Natural killer cell treated with Interleukin-12 subunit alpha and Interleukin-12 subunit beta and Interleukin-15 and Interleukin-18, amount 100 ng/mL, for 72 hours (primary cell): ENCODE data around the gene PIR. TPM values are rescaled to one million over a fixed set of nuclear protein-coding genes. Genes with fewer than 3 reads are reported as not detected.

ENCODE experiments used
- ATAC-seq, 2 donors: fragments of 150-1000 bp; cut with Tn5 transposase in 1 of 2; sonication (Bioruptor Pico), chemical (Tn5 transposase) in 1 of 2; 2 replicates each; pipeline ENCODE4 v1.10.0; 2021
- DNase-seq: peaks from one replicate; pipeline ENCODE4 v3.0.0; 2022; ENCODE audit warnings: low spot score
- H3K27ac Mint-ChIP-seq, 2 donors: 1 replicate in 1 of 2; 2 replicates in 1 of 2; pipeline ENCODE4 v1.8.0; 2022; ENCODE audit warnings: mixed read lengths in 2 of 2, mild to moderate bottlenecking in 1 of 2, moderate library complexity in 1 of 2
- H3K27me3 Mint-ChIP-seq, 2 donors: 1 replicate in 1 of 2; 2 replicates in 1 of 2; pipeline ENCODE4 v1.8.0; 2022; ENCODE audit warnings: mixed read lengths in 2 of 2
- H3K36me3 Mint-ChIP-seq: one replicate; pipeline ENCODE4 v1.8.0; 2022; ENCODE audit warnings: mixed read lengths
- H3K4me1 Mint-ChIP-seq, 2 donors: 1 replicate in 1 of 2; 2 replicates in 1 of 2; pipeline ENCODE4 v1.8.0; 2022; ENCODE audit warnings: low read depth in 2 of 2, mixed read lengths in 2 of 2, mild to moderate bottlenecking in 1 of 2
- H3K4me3 Mint-ChIP-seq: one replicate; pipeline ENCODE4 v1.8.0; 2022; ENCODE audit warnings: mixed read lengths
- H3K9me3 Mint-ChIP-seq: 2 replicates; pipeline ENCODE4 v1.8.0; 2022; ENCODE audit warnings: mixed read lengths
- total RNA-seq, 2 donors: library from RNA; stranded (reverse); gene quantifications; one replicate each; pipeline ENCODE4 v1.2.3, GENCODE V29; 2022

PIR gene
- total RNA-seq, 2 donors from 2014 or later, result 4.9 to 5.4 TPM

DNA sequence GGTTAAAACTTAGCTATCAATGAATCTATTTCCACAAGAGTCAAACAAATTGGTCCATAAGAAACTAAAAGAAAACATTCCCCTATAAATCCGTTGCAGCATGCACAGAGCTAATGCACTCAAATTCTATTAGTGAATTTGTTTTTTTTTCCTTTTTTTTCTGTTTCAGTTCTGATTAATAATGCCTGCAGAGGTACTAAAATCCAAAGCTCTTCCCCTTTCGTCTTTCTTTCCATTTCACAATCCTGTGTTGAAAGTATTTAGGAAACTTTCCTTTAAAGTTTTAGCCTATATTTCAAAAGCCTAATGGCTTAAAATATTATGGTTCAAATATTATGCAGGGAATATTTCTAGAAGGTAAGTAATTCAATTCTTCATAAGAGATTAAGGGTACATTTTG is 63.1 kb downstream of the PIR start:
- Mint-ChIP-seq H3K36me3 (no peaks in the 10 kb centered on the region), H3K27me3 (peaks cover 36 to 42% of the 10 kb centered on the region in 2 donors), H3K27ac (no peak overlapping the region), H3K9me3 (peaks cover 3% of the 10 kb centered on the region), H3K4me3 (no peak overlapping the region), H3K4me1 (no peaks in the 10 kb centered on the region)
- DNase-seq (no peak), ATAC-seq (no peak)

DNA sequence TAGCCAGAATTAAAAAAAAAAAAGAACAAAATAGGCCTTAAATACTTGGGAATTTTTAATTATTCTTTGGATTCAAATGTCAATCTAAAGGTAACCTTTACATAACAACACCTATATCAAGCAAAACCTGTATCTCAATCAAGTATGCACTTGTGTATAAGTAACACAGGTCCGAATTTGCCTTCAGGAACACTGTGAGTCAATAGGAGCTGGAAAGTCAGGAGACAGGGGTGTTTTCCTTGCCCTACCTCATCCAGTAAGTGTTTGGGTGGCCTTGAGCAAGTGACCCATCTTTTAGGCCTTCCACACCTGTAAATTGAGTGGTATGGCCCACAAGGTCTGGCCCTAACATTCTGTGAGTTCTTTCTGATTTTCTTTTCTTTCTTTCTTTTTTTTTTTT is 68.1 kb downstream of the PIR start:
- Mint-ChIP-seq H3K9me3 (no peaks in the 10 kb centered on the region), H3K27me3 (peaks cover 8 to 21% of the 10 kb centered on the region in 2 donors), H3K4me1 (no peaks in the 10 kb centered on the region), H3K36me3 (no peaks in the 10 kb centered on the region), H3K27ac (no peak overlapping the region), H3K4me3 (no peak overlapping the region)
- no peak for DNase-seq
- no peak for ATAC-seq

GRCh38 chrX:15418707-15419181 is 74.4 kb downstream of the PIR start:
- Mint-ChIP-seq H3K27me3 (peaks cover 0 to 15% of the 10 kb centered on the region in 2 donors), H3K9me3 (no peaks in the 10 kb centered on the region), H3K4me1 (no peaks in the 10 kb centered on the region), H3K27ac (no peak overlapping the region), H3K36me3 (no peaks in the 10 kb centered on the region), H3K4me3 (no peak overlapping the region)
- ATAC-seq (no peak), DNase-seq (no peak)

GRCh38 chrX:15418041-15418706 is 75.0 kb downstream of the PIR start:
- H3K27ac Mint-ChIP-seq, result no peak overlapping the region
- no peaks in the 10 kb centered on the region for H3K9me3 Mint-ChIP-seq
- H3K27me3 Mint-ChIP-seq, result peaks cover 2 to 13% of the 10 kb centered on the region in 2 donors
- ATAC-seq, result no peak
- H3K4me1 Mint-ChIP-seq, result no peaks in the 10 kb centered on the region
- no peak overlapping the region for H3K4me3 Mint-ChIP-seq
- no peak for DNase-seq
- no peaks in the 10 kb centered on the region for H3K36me3 Mint-ChIP-seq

GRCh38 chrX:15416133-15416993 is 76.8 kb downstream of the PIR start:
- Mint-ChIP-seq H3K4me3 (no peak overlapping the region), H3K9me3 (no peaks in the 10 kb centered on the region), H3K36me3 (no peaks in the 10 kb centered on the region), H3K4me1 (no peaks in the 10 kb centered on the region), H3K27me3 (peaks cover 10 to 16% of the 10 kb centered on the region in 2 donors), H3K27ac (no peak overlapping the region)
- peak in 1 of 2 donors; percentile 20 for ATAC-seq
- DNase-seq, result no peak

GRCh38 chrX:15413101-15413500 is 80.0 kb downstream of the PIR start:
- DNase-seq (no peak), ATAC-seq (no peak)
- Mint-ChIP-seq H3K27me3 (peaks cover 10 to 19% of the 10 kb centered on the region in 2 donors), H3K27ac (no peak overlapping the region), H3K36me3 (no peaks in the 10 kb centered on the region), H3K4me3 (no peak overlapping the region), H3K4me1 (no peaks in the 10 kb centered on the region), H3K9me3 (no peaks in the 10 kb centered on the region)

- ATAC-seq (no peak), DNase-seq (no peak)
- Mint-ChIP-seq H3K4me3 (no peak overlapping the region), H3K9me3 (no peaks in the 10 kb centered on the region), H3K4me1 (no peaks in the 10 kb centered on the region), H3K27me3 (peaks cover 17 to 19% of the 10 kb centered on the region in 2 donors), H3K36me3 (no peaks in the 10 kb centered on the region), H3K27ac (no peak overlapping the region)
These were observed 82.2 kb downstream of the PIR start for GRCh38 chrX:15410947-15411346.

GRCh38 chrX:15410430-15410829 is 82.7 kb downstream of the PIR start:
- Mint-ChIP-seq H3K4me3 (no peak overlapping the region), H3K9me3 (no peaks in the 10 kb centered on the region), H3K36me3 (no peaks in the 10 kb centered on the region), H3K4me1 (no peaks in the 10 kb centered on the region), H3K27me3 (peaks cover 17 to 19% of the 10 kb centered on the region in 2 donors), H3K27ac (no peak overlapping the region)
- DNase-seq (no peak), ATAC-seq (no peak)

- H3K4me3 Mint-ChIP-seq, result no peak overlapping the region
- no peaks in the 10 kb centered on the region for H3K9me3 Mint-ChIP-seq
- no peaks in the 10 kb centered on the region for H3K4me1 Mint-ChIP-seq
- no peaks in the 10 kb centered on the region for H3K36me3 Mint-ChIP-seq
- no peak for DNase-seq
- no peak for ATAC-seq
- H3K27me3 Mint-ChIP-seq, result peaks cover 6 to 12% of the 10 kb centered on the region in 2 donors
- H3K27ac Mint-ChIP-seq, result no peak overlapping the region
These were observed 87.3 kb downstream of the PIR start for GRCh38 chrX:15405846-15406245.

- H3K9me3 Mint-ChIP-seq, result no peaks in the 10 kb centered on the region
These were observed 88.6 kb downstream of the PIR start for GRCh38 chrX:15404401-15405096.

GRCh38 chrX:15401378-15401777 is 91.8 kb downstream of the PIR start:
- ATAC-seq, result no peak
- no peaks in the 10 kb centered on the region for H3K9me3 Mint-ChIP-seq
- H3K27ac Mint-ChIP-seq, result no peak overlapping the region

More at GRCh38 chrX:15404401-15405096, 88.6 kb downstream of the PIR start:
- DNase-seq (no peak), ATAC-seq (no peak)
- H3K27me3 Mint-ChIP-seq, result peaks cover 6 to 10% of the 10 kb centered on the region in 2 donors
- no peak overlapping the region for H3K4me3 Mint-ChIP-seq
- no peaks in the 10 kb centered on the region for H3K36me3 Mint-ChIP-seq
- H3K4me1 Mint-ChIP-seq, result no peaks in the 10 kb centered on the region
- no peak overlapping the region for H3K27ac Mint-ChIP-seq

GRCh38 chrX:15399962-15400391 is 93.2 kb downstream of the PIR start:
- Mint-ChIP-seq H3K27ac (no peak overlapping the region), H3K4me1 (no peaks in the 10 kb centered on the region), H3K36me3 (no peaks in the 10 kb centered on the region), H3K9me3 (no peaks in the 10 kb centered on the region), H3K4me3 (no peak overlapping the region), H3K27me3 (peaks cover 10 to 12% of the 10 kb centered on the region in 2 donors)
- ATAC-seq, result no peak
- no peak for DNase-seq

More at GRCh38 chrX:15401378-15401777, 91.8 kb downstream of the PIR start:
- peaks cover 10 to 12% of the 10 kb centered on the region in 2 donors for H3K27me3 Mint-ChIP-seq
- no peaks in the 10 kb centered on the region for H3K4me1 Mint-ChIP-seq
- no peak overlapping the region for H3K4me3 Mint-ChIP-seq
- H3K36me3 Mint-ChIP-seq, result no peaks in the 10 kb centered on the region
- DNase-seq, result no peak

GRCh38 chrX:15398874-15399273 is 94.3 kb downstream of the PIR start:
- no peaks in the 10 kb centered on the region for H3K9me3 Mint-ChIP-seq
- H3K36me3 Mint-ChIP-seq, result no peaks in the 10 kb centered on the region
- no peaks in the 10 kb centered on the region for H3K4me1 Mint-ChIP-seq
- H3K27ac Mint-ChIP-seq, result no peak overlapping the region
- DNase-seq, result no peak
- ATAC-seq, result no peak
- peaks cover 9 to 10% of the 10 kb centered on the region in 2 donors for H3K27me3 Mint-ChIP-seq
- H3K4me3 Mint-ChIP-seq, result no peak overlapping the region
